Measurements from ENCODE around the gene CARS2. TPM values are rescaled to one million over a fixed set of nuclear protein-coding genes. Genes with fewer than 3 reads are reported as not detected.
"Not testable (repeated sequence)": the region's sequence is repeated elsewhere in the genome, so short reads cannot be mapped to it uniquely, and the experiment has no call there.

Gene CARS2
- polyA plus RNA-seq, 12 donors: 36.5 to 89.1 (median 51.6) TPM; not detected in 1

DNA sequence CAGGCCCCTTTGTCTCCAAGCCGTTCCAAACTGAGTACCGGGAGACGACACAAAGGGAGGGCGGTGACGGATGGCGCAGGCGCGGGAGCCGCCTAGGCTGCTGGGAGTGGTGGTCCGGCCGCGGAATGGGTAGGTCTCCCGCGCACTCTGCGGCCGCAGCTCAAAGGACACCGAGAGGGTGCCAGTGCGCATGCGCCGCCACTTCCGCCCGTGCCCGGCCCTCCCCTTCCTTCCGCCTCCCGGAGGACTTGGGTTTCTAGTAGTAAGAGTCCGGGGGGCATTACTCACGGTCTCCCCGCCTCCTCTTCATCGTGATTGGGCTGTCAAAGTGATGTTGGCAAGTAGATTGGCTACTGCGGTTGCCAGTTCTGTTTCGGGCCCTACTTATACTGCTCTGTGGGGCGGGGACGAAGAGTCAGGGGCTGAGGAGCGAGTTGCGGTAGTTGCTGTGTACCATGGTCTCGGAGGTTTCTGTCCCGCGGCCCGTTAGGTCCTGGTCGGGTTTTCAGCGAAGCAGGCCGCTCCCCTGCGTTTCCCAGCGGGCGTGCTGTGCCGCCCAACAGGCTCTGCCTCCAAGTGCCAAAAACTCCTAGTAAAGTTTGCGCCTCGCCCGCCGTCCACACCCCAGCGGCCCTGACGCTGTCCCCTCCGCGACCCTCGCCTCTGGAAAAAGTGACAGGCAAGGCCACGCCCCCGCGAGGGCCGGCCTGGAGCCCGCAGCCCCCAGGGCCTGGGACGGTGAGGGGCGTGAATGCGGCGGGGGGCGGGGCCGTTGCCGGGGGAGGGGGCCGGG lies 7.1 kb upstream of the CARS2 start:
- DNase-seq: peak; percentile 99

GRCh38 chr13:110712081-110712848 lies 6.3 kb upstream of the CARS2 start:
- peak; percentile 92 for DNase-seq

DNA sequence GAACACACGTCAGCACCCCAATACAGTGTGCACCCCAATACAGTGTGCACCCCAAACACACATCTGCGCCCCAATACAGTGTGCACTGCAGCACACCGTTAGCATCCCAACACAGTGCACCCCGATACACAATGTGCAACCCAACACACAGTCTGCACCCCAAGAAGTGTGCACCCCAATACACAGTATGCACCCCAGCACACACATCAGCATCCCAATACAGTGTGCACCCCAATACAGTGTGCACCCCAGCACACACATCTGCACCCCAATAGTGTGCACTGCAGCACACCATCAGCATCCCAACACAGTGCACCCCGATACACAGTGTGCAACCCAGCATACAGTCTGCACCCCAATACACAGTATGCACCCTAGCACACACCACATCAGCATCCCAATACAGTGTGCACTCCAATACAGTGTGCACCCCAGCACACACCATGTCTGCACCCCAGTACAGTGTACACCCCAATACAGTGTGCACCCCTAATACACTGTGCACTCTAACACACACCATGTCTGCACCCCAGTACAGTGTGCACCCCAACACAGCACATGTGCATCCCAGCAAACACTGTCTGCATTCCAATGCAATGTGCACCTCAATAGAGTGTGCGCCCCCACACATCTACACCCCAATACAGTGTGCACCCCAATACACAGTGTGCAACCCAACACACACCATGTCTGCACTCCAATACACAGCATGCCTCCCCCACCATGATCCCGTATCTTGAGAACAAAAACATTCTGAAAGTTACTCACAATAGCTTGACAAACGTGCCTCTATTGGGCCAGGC lies 855 bp upstream of the CARS2 start:
- no peak for DNase-seq

DNA sequence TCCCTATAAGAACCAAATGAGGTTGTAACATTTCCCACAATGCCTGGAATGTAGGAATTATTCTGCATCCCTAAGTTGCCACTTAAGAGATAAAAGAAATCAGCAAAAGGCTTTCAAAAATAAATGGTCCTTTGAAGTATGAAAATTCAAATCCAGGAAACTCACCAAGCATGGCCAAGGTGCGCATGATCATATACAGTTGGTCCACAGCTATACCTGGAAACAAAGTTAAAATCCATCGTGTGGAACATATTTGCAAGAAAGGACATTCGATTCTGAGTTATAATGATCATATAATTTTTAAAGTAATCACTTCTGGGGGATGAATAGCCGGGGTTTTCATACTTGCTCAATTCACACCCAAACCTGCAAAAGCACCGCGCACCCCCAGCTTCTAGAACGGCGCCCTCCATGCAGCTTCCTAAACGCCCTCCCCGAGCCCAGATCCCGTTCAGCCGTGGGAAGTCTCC lies 525 bp downstream of the CARS2 start:
- no peak for DNase-seq

DNA sequence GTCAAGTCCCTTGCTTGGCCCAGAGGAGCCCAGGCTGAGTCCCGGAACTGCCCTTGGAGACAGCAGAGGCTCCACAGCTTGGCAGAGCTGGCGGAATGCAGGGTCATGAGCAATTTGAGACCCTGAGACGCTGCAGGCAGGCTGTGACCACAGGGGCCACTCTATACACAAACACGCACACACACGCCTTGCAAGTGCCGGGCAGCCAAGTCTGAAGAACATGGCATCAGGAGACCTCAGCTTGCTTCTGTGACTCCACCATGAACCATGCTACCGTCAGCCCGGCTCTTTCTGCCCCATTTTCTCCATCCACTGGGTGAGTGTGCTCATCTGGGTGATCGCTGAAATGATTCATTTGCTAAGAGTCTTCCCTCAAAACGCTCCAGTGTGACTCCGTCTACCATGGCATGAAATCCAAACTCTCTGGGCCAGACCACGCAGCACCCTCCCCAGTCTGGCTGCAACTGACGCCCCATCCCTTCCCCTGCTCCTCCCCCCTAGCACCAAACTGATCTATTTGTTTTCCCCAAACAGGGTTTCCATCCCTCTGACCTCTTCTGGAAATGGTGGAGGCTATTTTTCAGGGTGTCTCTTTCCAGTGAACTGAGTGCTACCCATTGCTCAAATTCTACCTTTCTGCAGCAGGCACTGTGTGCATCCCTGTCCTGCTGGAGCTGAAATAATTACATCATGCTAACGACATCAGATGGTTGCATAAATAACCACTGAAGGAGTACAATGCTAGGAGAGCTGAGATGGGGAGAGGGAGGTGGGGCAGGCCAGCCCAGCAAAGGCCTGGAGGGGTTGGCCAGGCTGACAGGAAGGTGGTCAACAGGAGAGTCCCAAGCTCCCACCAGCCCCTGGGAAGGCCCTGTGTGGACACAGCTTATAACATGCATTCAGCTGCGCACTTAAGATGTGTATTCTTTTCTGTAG lies 3.1 kb downstream of the CARS2 start:
- no peak for DNase-seq

- DNase-seq: no peak
These were observed 3.8 kb downstream of the CARS2 start for GRCh38 chr13:110702089-110702488.

DNA sequence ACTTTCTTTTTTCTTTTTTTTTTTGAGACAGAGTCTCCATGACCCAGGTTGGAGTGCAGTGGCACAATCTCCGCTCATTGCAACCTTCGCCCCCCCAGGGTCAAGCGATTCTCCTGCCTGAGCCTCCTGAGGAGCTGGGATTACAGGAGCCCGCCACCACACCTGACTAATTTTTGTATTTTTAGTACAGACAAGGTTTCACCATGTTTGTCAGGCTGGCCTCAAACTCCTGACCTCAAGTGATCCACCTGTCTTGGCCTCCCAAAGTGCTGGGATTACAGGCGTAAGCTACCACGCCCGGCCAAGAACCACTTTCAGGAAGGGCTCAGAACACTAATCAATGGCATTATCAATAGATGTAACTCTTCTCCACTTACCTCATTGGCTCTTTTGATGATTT lies 4.9 kb downstream of the CARS2 start:
- DNase-seq: not testable (repeated sequence)

DNA sequence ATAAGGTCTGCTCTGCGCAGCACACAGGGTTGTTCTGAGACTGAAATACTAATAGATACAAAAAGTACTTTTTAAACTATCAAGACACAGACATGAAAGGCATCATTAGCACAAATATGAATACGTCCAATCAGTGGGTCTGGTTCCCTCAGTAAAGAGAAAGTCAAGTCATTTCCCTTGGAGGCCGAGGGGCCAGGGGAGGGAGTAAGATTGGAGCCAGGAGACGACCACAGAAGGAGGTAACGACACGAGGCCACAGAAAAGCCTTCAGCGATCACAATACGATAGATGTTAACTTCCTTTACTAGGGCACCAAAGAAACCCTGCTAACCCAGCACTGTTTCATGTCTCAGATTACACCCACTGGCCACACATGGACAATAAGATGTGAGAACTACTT lies 5.3 kb downstream of the CARS2 start:
- no peak for DNase-seq

- no peak for DNase-seq
These were observed 5.7 kb downstream of the CARS2 start for GRCh38 chr13:110700186-110700585.

GRCh38 chr13:110699148-110700145 lies 6.5 kb downstream of the CARS2 start:
- DNase-seq: no peak

DNA sequence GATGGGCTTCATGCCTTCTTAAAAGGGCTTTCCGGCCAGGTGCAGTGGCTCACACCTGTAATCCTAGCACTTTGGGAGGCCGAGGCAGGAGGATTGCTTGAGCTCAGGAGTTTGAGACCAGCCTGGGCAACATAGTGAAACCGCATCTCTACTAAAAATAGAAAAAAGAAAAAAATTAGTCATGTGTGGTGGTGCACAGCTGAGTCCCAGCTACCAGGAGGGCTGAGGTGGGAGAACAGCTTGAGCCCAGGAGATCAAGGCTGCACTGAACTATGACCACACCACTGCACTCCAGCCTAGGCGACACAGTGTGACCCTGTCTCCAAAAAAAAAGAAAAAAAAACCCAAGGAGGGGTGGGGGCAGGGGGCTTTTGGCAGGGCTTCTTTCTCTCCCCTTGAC lies 7.2 kb downstream of the CARS2 start:
- no peak for DNase-seq

DNA sequence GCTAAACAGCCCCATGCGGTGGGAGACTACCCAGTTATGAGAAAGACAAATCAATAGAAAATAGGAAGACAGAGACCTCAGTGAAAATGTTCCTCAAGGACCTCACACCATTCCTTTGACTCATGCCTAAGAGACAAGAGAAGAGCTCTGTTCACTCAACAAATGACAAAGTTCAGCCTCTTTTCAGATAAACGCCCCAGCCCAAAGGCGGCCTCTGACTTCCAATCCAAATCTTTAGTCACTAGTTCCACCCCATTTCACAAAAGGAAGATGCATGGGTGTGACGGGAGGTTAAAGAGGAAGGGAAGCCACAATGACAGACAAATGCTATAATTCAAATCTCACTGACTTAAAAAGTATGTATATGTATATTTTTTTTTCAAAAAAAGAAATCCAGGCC lies 8.1 kb downstream of the CARS2 start:
- no peak for DNase-seq

DNA sequence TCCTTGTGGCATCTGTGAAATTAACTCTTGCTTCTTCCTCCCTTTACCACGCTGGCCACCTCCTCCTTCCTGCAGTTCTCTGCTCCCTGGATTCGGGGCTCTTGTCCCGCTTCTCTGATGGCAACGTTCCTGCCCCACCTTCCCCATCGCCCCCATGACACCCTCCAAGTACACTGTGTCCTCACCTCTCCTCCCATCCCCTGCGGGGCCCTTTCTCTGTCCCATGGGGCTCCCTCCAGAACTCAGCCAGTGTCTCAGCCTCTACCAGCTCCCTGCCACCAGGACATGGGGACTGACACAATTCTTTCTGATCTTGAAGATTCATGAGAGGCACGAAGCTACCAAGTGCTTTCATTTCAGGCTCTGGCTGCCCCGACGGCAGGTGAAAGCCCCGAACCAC lies 9.1 kb downstream of the CARS2 start:
- DNase-seq: no peak

- DNase-seq: not testable (repeated sequence)
These were observed 10.1 kb downstream of the CARS2 start for GRCh38 chr13:110695774-110696173.

DNA sequence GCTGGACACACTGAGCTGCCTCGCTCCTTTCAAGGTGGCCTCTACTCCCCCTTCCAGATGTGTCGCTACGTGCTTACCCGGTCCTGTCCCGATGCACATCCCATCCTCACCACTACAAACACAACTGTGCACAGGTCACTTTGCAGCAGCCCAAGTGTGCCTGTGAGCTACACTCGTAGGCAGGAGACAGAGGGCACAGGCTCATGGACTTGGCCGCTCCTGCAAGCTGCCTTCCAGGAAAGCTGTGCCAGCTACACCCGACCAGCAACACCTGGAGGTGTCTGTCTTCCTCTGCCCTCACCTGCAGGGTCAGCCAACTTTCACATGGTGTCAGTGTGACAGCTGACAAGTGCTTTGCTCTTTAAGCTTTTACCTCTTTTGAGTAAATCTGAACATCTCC lies 15.4 kb downstream of the CARS2 start:
- no peak for DNase-seq

- DNase-seq: no peak
These were observed 16.2 kb downstream of the CARS2 start for GRCh38 chr13:110689711-110690110.

GRCh38 chr13:110689041-110689440 lies 16.9 kb downstream of the CARS2 start:
- no peak for DNase-seq

DNA sequence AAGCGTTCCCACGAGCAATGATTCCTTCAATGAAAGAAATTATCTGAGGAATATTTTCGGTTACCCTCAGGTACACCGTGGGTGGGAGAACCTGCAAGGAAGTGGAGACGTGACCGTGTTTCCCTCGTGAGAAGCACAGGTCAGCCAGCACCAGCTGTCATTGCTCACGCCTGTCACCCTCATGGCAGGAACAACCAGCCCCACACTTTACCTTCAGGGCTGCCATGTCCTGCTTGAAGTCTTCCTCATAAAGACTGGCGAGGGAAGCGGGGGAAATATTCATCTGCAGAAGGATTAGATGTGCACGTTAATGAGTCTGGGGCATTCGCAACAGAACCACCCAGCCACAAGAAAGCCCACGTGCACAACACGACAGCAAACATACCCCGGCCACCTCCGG lies 18.2 kb downstream of the CARS2 start:
- no peak for DNase-seq

GRCh38 chr13:110685305-110686020 lies 20.5 kb downstream of the CARS2 start:
- no peak for DNase-seq
